ENCODE results near the gene TANGO2. TPM values are rescaled to one million over a fixed set of nuclear protein-coding genes. Genes with fewer than 3 reads are reported as not detected.

Gene TANGO2
- total RNA-seq, 1 donor from 2014 or later = 62.3 TPM

DNA sequence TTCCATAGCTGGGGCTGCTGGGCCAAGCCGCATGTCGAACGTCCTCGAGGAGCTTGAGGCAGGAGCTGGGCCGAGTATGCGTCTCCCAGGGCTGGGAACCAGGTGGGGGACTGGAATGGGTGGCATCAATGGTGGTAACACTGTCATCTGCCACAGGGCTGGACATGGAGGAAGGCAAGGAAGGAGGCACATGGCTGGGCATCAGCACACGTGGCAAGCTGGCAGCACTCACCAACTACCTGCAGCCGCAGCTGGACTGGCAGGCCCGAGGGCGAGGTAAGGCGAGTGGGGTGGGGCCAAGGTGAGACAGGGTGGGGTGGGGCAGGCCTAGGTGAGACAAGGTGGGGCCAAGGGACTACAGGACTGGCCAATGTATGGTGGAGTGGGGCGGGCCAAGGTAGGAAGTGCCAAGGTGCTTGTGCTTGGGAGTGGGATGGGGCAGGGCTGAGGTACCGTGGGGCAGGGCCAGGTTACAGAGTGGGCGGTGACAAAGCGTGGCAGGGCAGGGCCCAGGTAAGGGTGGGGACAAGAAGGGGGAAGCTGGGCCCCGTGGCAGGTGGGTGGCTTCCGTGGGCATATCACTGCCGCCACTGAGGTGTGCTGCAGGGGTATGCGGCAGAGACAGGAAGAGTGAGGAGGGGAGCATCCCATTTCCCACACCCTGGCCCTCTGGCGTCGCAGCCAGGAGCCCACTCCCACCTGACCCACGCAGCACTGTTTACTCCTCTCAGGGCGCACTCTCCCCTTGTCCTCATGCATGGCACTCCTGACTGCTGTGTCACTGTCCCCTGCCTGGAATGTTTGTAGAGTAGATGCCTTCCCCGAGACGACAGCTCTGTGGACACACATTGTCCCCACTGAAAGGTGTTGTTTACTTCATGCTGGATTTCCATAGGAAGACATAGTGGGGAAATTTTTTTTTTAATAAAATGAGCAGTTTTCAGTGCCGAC lies 31.7 kb downstream of the TANGO2 start:
- DNase-seq (no peak), ATAC-seq (ENCODE audit: poor library complexity) (peak; percentile 36)
- intact Hi-C loops (cut with DNase I) = no loop called here

DNA sequence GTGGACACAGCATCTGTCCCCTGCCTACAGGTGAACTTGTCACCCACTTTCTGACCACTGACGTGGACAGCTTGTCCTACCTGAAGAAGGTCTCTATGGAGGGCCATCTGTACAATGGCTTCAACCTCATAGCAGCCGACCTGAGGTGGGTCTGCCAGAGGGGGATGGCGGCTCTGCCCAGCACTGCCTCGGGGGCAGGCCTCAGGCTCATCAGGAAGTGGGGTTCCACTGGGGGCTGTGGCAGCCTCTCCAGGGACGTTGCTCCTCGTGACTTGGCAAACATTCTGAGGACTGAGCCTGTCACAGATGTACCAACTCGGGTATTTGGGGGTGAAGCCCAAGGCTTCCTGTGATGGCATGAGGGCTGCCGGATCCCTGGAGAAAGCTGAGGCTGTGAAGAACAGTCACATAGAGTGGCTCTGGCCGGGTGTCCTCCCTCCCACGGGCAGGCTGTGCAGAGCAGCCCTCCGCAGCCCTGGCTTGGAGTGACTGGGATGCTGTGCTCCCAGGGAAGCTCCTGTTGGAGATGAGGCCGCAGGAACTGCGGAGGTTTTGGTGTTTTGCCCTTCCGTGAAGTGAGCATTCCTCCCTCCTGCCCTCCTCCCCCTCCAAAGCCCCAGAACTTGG lies 32.6 kb downstream of the TANGO2 start:
- intact Hi-C loops (cut with DNase I) = no loop called here
- DNase-seq (no peak), ATAC-seq (ENCODE audit: poor library complexity) (no peak)

DNA sequence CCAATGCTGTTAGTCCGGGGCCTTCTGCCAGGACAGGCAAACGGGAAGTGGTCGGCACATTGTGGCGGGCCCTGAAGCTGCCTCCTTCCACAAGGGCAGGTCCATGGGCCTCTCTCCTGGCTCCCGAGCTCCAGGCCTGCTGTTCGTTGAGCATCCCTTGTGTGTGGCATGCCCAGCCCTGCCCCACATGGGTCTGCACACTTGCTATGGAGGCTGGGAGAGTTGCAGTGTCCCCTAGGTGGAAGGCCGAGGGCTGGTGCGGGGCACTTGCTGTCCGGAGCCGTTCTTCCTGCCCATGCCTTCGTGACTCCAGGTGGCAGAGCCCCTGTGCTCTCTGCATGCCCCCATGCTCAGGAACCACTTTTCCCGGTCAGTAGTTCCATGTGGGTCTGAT lies 33.1 kb downstream of the TANGO2 start:
- no peak for DNase-seq
- peak; percentile 26 for ATAC-seq (ENCODE audit: poor library complexity)
- intact Hi-C loops (cut with DNase I) = no loop called here

DNA sequence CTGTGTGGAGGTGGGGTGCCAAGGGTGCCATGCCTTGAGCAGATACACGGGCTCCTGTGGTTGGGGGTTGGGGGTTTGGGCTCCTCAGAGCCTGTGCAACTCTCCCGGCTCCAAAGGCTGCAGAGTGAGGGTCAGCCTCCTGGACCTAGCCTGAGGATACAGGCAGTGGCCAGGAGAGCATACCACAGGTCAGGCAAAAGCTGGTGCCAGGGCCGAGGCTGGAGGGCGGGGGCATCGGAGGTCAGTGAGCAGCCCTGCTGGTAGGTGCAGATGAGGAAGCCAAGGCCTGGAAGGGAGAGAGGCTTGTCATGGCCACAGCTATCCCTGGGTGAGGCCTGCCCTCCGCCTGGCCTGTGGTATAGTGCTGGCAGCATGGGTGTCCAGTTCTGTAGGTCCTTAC lies 33.6 kb downstream of the TANGO2 start:
- peak; percentile 19 for ATAC-seq (ENCODE audit: poor library complexity)
- no peak for DNase-seq
- intact Hi-C loops (cut with DNase I) = no loop called here

DNA sequence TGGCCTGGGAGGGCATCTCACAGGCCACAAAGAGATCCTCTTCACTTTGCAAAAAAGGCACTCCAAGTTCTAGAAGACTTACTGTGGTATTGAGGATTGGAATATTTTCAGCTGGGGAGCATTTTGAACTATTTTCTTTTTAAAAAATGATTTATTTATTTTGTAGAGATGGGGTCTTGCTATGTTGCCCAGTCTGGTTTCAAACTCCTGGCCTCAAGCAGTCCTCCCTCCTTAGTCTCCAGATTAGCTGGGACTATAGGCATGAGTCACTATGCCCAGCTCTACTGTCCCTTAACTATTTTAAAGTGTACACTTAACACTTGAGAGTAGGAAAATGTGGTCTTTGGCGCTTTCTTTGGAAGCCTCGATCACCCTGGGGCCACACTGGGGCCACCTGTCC lies 34.2 kb downstream of the TANGO2 start:
- DNase-seq = no peak
- no peak for ATAC-seq (ENCODE audit: poor library complexity)
- intact Hi-C loops (cut with DNase I) = no loop called here

DNA sequence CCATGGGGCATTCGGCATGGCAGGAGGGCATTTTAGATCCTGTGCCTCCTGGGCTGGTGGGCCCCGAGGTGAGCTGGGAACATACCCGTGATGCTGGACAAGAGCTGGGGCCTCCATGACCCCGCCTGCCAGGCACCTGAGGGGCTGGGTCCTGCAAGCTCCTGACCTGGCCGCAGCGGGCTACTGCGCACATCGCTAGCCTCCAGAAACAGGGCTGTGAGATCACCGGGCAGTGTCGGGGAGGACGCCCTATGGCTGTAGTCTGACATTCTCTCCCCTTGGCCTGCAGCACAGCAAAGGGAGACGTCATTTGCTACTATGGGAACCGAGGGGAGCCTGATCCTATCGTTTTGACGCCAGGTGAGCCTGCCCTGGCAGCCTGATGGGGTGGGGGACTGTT lies 34.7 kb downstream of the TANGO2 start:
- ATAC-seq (ENCODE audit: poor library complexity) (no peak), DNase-seq (no peak)
- intact Hi-C loops (cut with DNase I) = no loop called here

DNA sequence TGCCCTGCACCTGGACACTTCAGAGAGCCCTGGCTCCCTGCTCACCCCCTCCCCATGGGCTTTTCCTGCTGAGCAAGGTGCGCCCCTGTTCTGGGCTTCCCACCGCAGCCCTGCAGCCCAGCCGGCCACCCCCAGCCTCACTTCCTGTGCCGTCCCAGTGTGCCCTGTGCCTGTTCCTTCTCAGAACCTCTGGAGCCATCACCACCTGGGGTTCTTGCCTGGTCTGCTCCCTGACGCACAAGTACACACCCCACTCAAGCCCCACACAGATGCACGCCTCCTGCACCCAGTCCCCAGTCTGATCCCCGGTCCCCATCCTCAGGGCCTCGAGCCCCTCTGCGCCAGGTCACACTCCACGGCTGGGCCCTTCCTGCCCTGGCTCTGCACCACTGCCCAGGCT lies 35.3 kb downstream of the TANGO2 start:
- ATAC-seq (ENCODE audit: poor library complexity) (no peak), DNase-seq (no peak)
- intact Hi-C loops (cut with DNase I) = no loop called here

DNA sequence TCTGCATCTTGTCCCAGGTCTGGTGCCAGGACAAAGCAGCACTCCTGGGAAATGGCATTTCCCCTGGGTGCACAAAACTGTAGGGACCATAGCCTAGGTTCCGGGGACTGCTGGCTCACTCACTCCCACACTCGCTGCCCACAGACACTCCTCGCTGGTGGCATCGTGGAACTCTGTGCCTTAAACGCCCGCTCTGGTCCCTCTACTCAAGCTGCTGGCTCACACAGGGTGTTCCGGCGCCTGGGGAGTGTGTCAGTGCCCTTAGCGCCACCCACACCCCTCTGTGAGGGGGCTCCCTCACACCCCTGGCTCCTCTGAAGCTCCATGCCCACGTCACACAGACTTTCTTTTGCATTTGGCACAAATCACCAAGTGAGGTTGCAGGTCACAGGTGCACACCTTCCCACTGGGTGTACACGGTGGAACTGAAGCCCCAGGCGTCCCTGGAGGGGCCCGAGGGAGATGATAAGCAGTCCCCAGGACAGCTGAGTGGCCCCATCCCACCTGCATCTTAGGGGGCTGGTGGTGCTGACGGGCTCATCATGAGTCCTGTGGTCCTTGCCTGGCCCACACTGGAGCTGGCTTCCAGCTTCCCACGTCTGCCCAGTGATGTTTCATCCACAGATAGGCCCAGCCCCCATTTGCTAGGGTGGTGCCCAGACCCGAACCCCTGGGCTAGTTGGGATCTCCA lies 35.9 kb downstream of the TANGO2 start:
- intact Hi-C loops (cut with DNase I) = no loop called here
- DNase-seq (no peak), ATAC-seq (ENCODE audit: poor library complexity) (no peak)

DNA sequence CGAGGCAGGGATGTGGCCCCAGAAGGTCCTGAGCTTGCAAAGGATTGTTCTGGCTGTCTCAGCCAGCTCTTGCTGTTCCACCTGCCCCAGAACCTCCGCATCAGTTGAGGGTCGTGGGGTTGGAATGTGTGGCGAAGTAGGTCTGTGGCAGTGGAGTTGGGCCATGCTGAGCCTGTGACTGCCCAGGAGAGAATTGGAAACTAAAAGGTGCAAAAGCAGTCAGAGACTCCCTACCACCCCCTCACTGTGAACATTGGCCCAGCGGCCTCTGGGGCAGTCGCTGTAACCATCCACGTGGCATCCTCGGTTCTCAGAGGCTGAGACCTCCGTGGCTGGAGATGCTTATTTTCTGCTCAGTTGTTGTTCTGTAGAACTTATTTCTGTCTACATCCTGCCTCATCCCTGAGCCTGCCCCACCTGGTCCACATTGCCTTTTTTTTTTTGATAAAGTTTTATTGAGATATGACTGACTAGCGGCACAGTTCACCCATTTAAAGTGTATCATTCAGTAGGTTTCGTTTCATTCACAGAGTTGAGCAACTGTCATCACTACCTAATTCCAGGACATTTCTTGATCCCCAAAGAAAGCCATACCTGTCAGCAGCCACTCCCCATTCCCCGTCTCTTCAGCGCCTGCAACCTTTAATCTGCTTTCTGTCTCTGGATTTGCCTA lies 36.8 kb downstream of the TANGO2 start:
- no peak for DNase-seq
- ATAC-seq (ENCODE audit: poor library complexity) = no peak
- intact Hi-C loops (cut with DNase I) = no loop called here

DNA sequence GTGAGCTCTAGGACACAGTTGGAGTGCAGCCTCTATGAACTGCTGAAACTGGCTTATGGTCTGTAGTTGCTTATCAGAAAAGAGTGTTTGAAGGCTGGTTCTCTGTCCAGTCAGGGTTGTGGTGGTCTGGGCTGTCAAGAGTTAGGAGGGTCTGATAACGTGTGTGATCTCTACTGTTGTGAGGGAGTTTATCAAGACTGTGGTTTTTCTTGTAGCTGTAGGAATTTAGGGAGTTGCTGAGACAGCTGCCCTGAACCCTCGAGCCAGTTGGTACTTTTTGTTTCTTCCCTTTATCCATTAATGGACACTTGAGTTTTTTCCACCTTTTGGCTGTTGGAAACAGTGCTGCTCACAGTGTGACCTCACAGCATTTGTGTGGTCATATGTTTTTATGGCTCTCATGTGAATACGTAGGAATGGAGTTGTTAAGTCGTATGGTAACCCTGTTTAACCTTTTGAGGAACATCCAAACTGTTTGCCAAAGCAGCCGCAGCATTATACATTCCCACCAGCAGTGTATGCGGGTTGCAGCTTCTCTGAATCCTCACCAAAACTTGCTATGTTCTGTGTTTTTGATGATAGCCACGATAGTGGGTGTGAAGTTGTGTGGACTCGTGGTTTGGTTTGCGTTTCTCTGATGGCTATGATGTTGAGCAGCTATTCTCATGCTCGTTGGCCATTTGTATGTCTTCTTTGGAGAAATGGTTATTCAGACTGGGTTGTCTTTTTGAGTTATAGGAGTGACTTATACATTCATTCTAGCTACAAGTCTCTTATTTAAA lies 38.3 kb downstream of the TANGO2 start:
- intact Hi-C loops (cut with DNase I) = no loop called here
- DNase-seq = no peak
- ATAC-seq (ENCODE audit: poor library complexity) = no peak

DNA sequence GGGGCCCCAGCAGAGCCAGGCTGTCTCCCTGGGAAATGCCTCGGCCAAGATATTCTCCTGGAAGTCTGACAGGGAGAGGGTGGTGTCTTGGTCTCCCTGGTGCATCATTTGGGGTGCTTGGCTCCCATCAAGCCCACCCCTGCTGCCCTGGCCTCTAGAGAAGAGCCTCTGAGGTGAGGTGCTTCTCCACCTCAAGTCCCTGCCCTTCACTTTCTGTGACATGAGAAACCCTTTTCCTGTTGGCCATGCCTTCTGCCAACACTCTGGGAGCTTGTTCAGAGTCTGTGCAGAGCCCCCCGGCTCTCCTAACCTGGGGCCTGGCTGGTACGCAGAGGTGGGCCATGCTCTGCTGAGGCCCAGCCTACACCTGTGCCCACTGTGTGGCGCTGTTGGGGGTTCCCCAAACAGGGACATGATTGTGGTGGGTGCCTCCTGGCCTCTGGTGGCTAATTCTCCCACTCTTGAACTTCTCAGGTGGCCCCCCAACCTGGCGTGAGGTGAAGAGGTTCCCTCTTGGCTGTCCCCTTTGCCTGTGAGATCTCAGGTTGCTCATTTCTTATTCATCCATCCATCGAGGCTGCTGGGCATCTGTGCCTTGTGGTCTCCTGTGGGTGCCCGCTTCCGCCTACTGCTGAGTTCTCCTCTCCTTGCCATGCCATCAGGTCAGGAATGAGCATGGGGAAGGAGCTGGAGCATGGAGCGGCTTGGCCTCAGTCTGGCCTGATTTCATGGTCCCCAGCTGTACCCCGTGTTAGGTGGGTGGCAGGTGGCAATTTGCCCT lies 40.0 kb downstream of the TANGO2 start:
- ATAC-seq (ENCODE audit: poor library complexity) = no peak
- intact Hi-C loops (cut with DNase I) = no loop called here
- DNase-seq = no peak

DNA sequence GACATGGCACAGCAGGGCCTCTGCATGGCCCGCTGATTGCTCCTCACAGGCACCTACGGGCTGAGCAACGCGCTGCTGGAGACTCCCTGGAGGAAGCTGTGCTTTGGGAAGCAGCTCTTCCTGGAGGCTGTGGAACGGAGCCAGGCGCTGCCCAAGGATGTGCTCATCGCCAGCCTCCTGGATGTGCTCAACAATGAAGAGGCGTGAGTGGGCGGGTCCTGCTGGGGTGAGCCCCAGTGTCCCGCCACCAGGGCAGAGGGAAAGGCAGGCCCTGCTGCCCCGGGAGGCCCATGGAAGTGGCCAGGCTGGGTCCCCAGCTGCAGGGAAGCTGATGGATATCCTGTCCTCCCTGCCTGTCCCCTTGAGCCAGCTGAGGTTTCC lies 40.6 kb downstream of the TANGO2 start:
- DNase-seq (no peak), ATAC-seq (ENCODE audit: poor library complexity) (peak; percentile 14)
- intact Hi-C loops (cut with DNase I) = no loop called here

DNA sequence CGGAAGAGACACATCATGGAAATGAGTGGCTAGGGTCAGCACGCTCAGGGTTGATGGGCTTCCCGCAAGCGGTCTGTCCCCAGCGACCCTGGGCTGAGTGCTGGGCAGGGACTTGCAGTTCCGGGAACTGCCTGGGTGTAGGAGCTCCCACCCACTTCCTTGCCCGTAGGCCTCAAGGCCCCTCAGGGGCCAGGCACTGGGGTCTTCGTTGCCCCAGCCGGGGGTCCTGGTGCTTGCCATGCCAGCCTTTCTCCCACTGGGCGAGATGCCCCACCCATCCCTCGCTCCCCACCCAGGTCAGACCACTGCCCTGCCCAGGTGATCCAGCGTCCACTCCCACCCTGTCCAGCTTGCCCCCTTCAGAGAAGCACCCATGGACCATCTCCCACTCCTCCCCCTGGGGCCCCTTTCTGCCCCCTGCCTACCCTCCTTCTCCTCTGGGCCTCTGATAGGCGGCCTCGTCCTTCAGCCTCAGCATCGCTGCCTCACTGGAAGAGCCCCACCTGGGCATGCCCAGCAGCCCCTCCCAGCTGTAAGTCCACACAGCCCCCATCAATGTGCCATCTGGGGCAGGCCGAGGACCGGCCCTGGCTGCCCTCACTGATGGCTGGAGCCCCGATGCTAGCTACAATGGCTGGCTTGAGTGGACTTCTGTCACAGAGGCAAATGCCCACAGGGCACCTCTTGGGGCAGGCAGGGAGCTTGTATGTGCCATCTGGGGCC lies 41.3 kb downstream of the TANGO2 start:
- intact Hi-C loops (cut with DNase I) = no loop called here
- no peak for ATAC-seq (ENCODE audit: poor library complexity)
- no peak for DNase-seq

DNA sequence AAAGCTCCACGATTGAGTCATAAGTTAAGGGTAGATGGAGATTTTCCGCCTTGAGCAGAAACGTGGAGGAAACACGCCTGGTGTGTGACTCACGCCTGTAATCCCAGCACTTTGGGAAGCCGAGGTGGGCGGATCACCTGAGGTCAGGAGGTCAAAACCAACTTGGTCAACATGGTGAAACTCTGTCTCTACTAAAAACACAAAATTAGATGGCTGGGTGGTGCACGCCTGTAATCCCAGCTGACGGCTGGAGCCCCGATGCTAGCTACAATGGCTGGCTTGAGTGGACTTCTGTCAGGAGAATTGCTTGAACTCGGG lies 41.8 kb downstream of the TANGO2 start:
- ATAC-seq (ENCODE audit: poor library complexity) (no peak), DNase-seq (no peak)
- intact Hi-C loops (cut with DNase I) = no loop called here

DNA sequence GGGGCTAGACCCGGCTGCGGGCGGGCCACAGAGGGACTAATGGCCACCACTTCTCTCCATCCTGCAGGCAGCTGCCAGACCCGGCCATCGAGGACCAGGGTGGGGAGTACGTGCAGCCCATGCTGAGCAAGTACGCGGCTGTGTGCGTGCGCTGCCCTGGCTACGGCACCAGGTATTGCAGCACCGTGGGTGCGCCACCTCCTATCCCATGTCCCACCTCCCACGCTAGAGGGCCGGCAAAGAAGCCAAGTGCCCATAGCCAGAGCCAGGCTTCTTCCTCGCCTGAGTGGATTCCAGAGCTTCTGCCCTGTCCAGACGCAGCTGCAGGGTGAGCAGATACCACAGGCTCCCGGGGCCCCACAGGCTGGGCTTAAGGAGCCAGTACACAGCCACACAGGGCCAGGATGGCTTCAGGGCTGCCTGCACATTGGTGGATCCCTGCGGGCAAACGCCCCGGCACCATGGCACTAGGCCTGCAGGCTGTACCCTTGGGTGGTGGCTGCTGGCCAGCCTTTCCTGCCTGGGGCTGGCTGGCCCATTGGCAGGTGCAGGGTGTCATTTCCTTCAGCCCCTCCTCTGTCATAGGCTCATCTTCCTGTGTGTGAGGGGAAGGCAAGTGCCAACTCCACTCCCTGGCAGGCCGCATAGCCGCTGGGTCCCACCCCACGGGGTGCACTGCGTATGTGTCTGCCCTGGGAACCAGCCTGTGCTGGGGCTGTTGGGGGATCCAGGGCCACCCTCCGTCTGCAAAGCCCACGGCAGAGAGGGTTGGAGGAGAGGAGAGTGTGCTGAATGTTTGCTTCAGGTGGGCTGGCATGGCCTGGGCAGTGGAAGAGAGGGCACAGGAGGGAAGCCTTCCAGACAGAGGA lies 42.6 kb downstream of the TANGO2 start:
- DNase-seq = no peak
- ATAC-seq (ENCODE audit: poor library complexity) = no peak
- intact Hi-C loops (cut with DNase I) = no loop called here

DNA sequence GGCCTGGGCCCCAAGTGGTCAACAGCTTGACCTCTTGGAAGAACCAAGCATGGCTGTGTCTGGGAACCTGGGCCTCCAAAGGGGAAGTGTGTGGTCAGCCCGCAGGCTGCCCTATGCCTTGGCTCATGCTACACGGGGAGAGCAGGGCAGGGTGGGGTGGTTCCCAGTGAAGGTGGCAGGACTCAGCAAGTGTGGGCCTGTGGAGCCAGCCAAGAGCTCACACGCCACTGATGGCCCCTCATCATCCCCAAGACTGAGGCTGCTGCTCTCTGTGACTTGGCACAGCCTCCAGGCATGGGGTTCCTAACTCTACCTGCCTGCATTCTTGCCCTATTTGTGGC lies 43.2 kb downstream of the TANGO2 start:
- no peak for ATAC-seq (ENCODE audit: poor library complexity)
- intact Hi-C loops (cut with DNase I) = no loop called here
- DNase-seq = no peak

Measured in Right ventricle myocardium superior (tissue), 1 donor.